HepG2 (cell line): ENCODE results near the gene AP1G1.

Experiments used
- ATRX ChIP-seq: sonication (generic); formaldehyde crosslinking; IDR thresholded peaks from 2 replicates; pipeline ENCODE4 v1.4.0; 2020; ENCODE audit warnings: missing genetic modification reagents, borderline replicate concordance
- CSRNP2 ChIP-seq: sonication (generic); formaldehyde crosslinking; conservative IDR thresholded peaks from 2 replicates; pipeline ENCODE4 v1.8.0; 2022; ENCODE audit warnings: low read depth, missing genetic modification reagents
- ETV6 ChIP-seq: sonication (generic); formaldehyde crosslinking; conservative IDR thresholded peaks from 2 replicates; pipeline ENCODE4 v1.4.0; 2020; ENCODE audit warnings: missing genetic modification reagents
- FOXK2 ChIP-seq: fragments of 450-650 bp; IDR thresholded peaks from 2 replicates; pipeline ENCODE4 v1.6.1; 2016
- GLI4 ChIP-seq: sonication (generic); formaldehyde crosslinking; IDR thresholded peaks from 2 replicates; pipeline ENCODE4 v1.5.1; 2020; ENCODE audit warnings: missing genetic modification reagents, mild to moderate bottlenecking, moderate library complexity, borderline replicate concordance
- MED13 ChIP-seq: sonication (generic); formaldehyde crosslinking; IDR thresholded peaks from 2 replicates; pipeline ENCODE4 v1.5.0; 2020; ENCODE audit warnings: missing genetic modification reagents
- POGZ ChIP-seq: sonication (generic); formaldehyde crosslinking; IDR thresholded peaks from 2 replicates; pipeline ENCODE4 v1.4.0; 2020; ENCODE audit warnings: mild to moderate bottlenecking, missing genetic modification reagents
- SATB2 ChIP-seq: sonication (generic); formaldehyde crosslinking; IDR thresholded peaks from 2 replicates; pipeline ENCODE4 v1.5.0; 2020; ENCODE audit warnings: missing genetic modification reagents
- ZFP1 ChIP-seq: IDR thresholded peaks from 2 replicates; pipeline ENCODE4 v1.6.1; 2016
- TF ChIP-seq, protein P1 (sequence below): sonication (generic); formaldehyde crosslinking; conservative IDR thresholded peaks from 2 replicates; pipeline ENCODE4 v1.4.0; 2020; ENCODE audit warnings: missing genetic modification reagents
- TF ChIP-seq, protein P2 (sequence below), 2 experiments: IDR thresholded peaks; 2 replicates each; pipeline ENCODE4 v1.6.1; 2011 to 2012; ENCODE audit warnings: low read length in 2 of 2, borderline replicate concordance in 1 of 2, low read depth in 1 of 2, mild to moderate bottlenecking in 1 of 2, moderate library complexity in 1 of 2
- TF ChIP-seq, protein P3 (sequence below): sonication (generic); formaldehyde crosslinking; IDR thresholded peaks from 2 replicates; pipeline ENCODE4 v1.5.0; 2020; ENCODE audit warnings: mild to moderate bottlenecking, missing genetic modification reagents, moderate library complexity

GRCh38 chr16:71727551-71728324 lies 80.9 kb downstream of the AP1G1 start:
- TF ChIP-seq, protein P1, sequence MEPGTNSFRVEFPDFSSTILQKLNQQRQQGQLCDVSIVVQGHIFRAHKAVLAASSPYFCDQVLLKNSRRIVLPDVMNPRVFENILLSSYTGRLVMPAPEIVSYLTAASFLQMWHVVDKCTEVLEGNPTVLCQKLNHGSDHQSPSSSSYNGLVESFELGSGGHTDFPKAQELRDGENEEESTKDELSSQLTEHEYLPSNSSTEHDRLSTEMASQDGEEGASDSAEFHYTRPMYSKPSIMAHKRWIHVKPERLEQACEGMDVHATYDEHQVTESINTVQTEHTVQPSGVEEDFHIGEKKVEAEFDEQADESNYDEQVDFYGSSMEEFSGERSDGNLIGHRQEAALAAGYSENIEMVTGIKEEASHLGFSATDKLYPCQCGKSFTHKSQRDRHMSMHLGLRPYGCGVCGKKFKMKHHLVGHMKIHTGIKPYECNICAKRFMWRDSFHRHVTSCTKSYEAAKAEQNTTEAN (CRISPR knock-in tag) = no peak
- TF ChIP-seq MED13 (no peak), FOXK2 (no peak), ETV6 (CRISPR knock-in tag) (no peak), ZFP1 (CRISPR knock-in tag) (no peak), ATRX (CRISPR knock-in tag) (no peak), GLI4 (CRISPR knock-in tag) (no peak), POGZ (CRISPR knock-in tag) (no peak), SATB2 (CRISPR knock-in tag) (no peak), CSRNP2 (CRISPR knock-in tag) (no peak)
- TF ChIP-seq, protein P2, sequence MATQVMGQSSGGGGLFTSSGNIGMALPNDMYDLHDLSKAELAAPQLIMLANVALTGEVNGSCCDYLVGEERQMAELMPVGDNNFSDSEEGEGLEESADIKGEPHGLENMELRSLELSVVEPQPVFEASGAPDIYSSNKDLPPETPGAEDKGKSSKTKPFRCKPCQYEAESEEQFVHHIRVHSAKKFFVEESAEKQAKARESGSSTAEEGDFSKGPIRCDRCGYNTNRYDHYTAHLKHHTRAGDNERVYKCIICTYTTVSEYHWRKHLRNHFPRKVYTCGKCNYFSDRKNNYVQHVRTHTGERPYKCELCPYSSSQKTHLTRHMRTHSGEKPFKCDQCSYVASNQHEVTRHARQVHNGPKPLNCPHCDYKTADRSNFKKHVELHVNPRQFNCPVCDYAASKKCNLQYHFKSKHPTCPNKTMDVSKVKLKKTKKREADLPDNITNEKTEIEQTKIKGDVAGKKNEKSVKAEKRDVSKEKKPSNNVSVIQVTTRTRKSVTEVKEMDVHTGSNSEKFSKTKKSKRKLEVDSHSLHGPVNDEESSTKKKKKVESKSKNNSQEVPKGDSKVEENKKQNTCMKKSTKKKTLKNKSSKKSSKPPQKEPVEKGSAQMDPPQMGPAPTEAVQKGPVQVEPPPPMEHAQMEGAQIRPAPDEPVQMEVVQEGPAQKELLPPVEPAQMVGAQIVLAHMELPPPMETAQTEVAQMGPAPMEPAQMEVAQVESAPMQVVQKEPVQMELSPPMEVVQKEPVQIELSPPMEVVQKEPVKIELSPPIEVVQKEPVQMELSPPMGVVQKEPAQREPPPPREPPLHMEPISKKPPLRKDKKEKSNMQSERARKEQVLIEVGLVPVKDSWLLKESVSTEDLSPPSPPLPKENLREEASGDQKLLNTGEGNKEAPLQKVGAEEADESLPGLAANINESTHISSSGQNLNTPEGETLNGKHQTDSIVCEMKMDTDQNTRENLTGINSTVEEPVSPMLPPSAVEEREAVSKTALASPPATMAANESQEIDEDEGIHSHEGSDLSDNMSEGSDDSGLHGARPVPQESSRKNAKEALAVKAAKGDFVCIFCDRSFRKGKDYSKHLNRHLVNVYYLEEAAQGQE (IDR thresholded peaks at IDR 0.05; ENCODE audit: borderline replicate concordance in 1 of 2, low read depth in 1 of 2, low read length in 2 of 2) = no peak
- TF ChIP-seq, protein P3, sequence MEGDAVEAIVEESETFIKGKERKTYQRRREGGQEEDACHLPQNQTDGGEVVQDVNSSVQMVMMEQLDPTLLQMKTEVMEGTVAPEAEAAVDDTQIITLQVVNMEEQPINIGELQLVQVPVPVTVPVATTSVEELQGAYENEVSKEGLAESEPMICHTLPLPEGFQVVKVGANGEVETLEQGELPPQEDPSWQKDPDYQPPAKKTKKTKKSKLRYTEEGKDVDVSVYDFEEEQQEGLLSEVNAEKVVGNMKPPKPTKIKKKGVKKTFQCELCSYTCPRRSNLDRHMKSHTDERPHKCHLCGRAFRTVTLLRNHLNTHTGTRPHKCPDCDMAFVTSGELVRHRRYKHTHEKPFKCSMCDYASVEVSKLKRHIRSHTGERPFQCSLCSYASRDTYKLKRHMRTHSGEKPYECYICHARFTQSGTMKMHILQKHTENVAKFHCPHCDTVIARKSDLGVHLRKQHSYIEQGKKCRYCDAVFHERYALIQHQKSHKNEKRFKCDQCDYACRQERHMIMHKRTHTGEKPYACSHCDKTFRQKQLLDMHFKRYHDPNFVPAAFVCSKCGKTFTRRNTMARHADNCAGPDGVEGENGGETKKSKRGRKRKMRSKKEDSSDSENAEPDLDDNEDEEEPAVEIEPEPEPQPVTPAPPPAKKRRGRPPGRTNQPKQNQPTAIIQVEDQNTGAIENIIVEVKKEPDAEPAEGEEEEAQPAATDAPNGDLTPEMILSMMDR (CRISPR knock-in tag) = no peak
